Measurements from ENCODE around the gene TRAM2. TPM values are rescaled to one million over a fixed set of nuclear protein-coding genes. Genes with fewer than 3 reads are reported as not detected.

TRAM2 gene
- total and polyA plus RNA-seq, 2 of the 8 experiments (the other 6 are each of a cell fraction or from before 2014, with no cell fraction given), result 9.0 to 21.4 TPM

- TF ChIP-seq YY1 (IDR thresholded peaks at IDR 0.05; ENCODE audit: low read depth, low read length) (no peak), HDAC6 (IDR thresholded peaks at IDR 0.05; ENCODE audit: low read depth, low read length) (no peak), KDM5A (IDR thresholded peaks at IDR 0.05; ENCODE audit: low read length) (no peak), ATF3 (IDR thresholded peaks at IDR 0.05; ENCODE audit: insufficient read depth, low read depth, low read length) (no peak), SUZ12 (IDR thresholded peaks at IDR 0.05; ENCODE audit: low read length) (no peak), GTF2F1 (IDR thresholded peaks at IDR 0.05; ENCODE audit: borderline replicate concordance, low read depth, low read length) (no peak), PHF8 (conservative IDR thresholded peaks at IDR 0.05; ENCODE audit: low read depth, low read length) (no peak), CHD7 (IDR thresholded peaks at IDR 0.05; ENCODE audit: insufficient replicate concordance, low read length) (no peak), RXRA (IDR thresholded peaks at IDR 0.05; ENCODE audit: insufficient read depth, low read depth, low read length) (no peak), HDAC2 (IDR thresholded peaks at IDR 0.05; ENCODE audit: borderline replicate concordance in 1 of 2, low read depth in 2 of 2, low read length in 2 of 2) (no peak)
Measured at GRCh38 chr6:52610011-52610410, 33.2 kb upstream of the TRAM2 start (continued).
